Glomerular endothelial cell (primary cell): ENCODE results near the gene ATE1. TPM values are rescaled to one million over a fixed set of nuclear protein-coding genes. Genes with fewer than 3 reads are reported as not detected.
"Not testable (repeated sequence)": the region's sequence is repeated elsewhere in the genome, so short reads cannot be mapped to it uniquely, and the experiment has no call there.

ENCODE experiments used
- DNase-seq: peaks from one replicate; pipeline ENCODE4 v3.0.0-alpha.2; 2011; ENCODE audit warnings: low read depth, low spot score; ENCODE audit errors: extremely low read depth
- total RNA-seq: library from RNA; depleted of rRNA; stranded (reverse); fragments of >200 nt; gene quantifications from 2 replicates; pipeline ENCODE4 v1.2.3, GENCODE V29; 2015

Gene ATE1
- total RNA-seq, 1 donor from 2014 or later = 21.9 TPM

GRCh38 chr10:121833387-121833786 is 94.4 kb downstream of the ATE1 start:
- DNase-seq = no peak

- DNase-seq = no peak
Observed at GRCh38 chr10:121832647-121833046, 95.2 kb downstream of the ATE1 start.

GRCh38 chr10:121831777-121832176 is 96.1 kb downstream of the ATE1 start:
- DNase-seq = no peak

GRCh38 chr10:121831237-121831636 is 96.6 kb downstream of the ATE1 start:
- no peak for DNase-seq

GRCh38 chr10:121830101-121830500 is 97.7 kb downstream of the ATE1 start:
- no peak for DNase-seq

GRCh38 chr10:121828045-121828444 is 99.8 kb downstream of the ATE1 start:
- no peak for DNase-seq

- DNase-seq = not testable (repeated sequence)
Observed at GRCh38 chr10:121826773-121827172, 101.1 kb downstream of the ATE1 start.

- DNase-seq = no peak
Observed at GRCh38 chr10:121823993-121824463, 103.8 kb downstream of the ATE1 start.

GRCh38 chr10:121822724-121823123 is 105.1 kb downstream of the ATE1 start:
- DNase-seq = no peak

- no peak for DNase-seq
Observed at GRCh38 chr10:121822180-121822579, 105.7 kb downstream of the ATE1 start.

- DNase-seq = no peak
Observed at GRCh38 chr10:121819049-121819448, 108.8 kb downstream of the ATE1 start.

GRCh38 chr10:121818599-121818998 is 109.2 kb downstream of the ATE1 start:
- no peak for DNase-seq

- DNase-seq = no peak
Observed at GRCh38 chr10:121816197-121816596, 111.6 kb downstream of the ATE1 start.

- DNase-seq = no peak
Observed at GRCh38 chr10:121813857-121814256, 114.0 kb downstream of the ATE1 start.

- DNase-seq = no peak
Observed at GRCh38 chr10:121813211-121813815, 114.5 kb downstream of the ATE1 start.

- DNase-seq = no peak
Observed at GRCh38 chr10:121812031-121812430, 115.8 kb downstream of the ATE1 start.

- DNase-seq = no peak
Observed at GRCh38 chr10:121811386-121811785, 116.4 kb downstream of the ATE1 start.

- no peak for DNase-seq
Observed at GRCh38 chr10:121808835-121809234, 119.0 kb downstream of the ATE1 start.

GRCh38 chr10:121804460-121804859 is 123.4 kb downstream of the ATE1 start:
- no peak for DNase-seq

- no peak for DNase-seq
Observed at GRCh38 chr10:121803611-121804010, 124.2 kb downstream of the ATE1 start.

- no peak for DNase-seq
Observed at GRCh38 chr10:121800831-121801230, 127.0 kb downstream of the ATE1 start.

- DNase-seq = no peak
Observed at GRCh38 chr10:121800146-121800545, 127.7 kb downstream of the ATE1 start.

- no peak for DNase-seq
Observed at GRCh38 chr10:121797490-121797889, 130.3 kb downstream of the ATE1 start.
